Ovary (tissue), 9 donors: ENCODE measurements around the gene RETSAT. TPM values are rescaled to one million over a fixed set of nuclear protein-coding genes. Genes with fewer than 3 reads are reported as not detected.

Experiments
- DNase-seq, 5 donors: peaks; one replicate each; pipeline ENCODE4 v3.0.0-alpha.2; 2019 to 2020
- H3K27ac ChIP-seq, 2 donors: fragments of 200-600 bp; one replicate each; pipeline versions ENCODE4 v1.5.1 to v1.8.0; 2019 to 2022
- H3K27me3 ChIP-seq: fragments of 200-600 bp; one replicate; pipeline ENCODE4 v1.8.0; 2022
- H3K36me3 ChIP-seq: fragments of 200-600 bp; sonication (generic); one replicate; pipeline ENCODE4 v1.5.1; 2019
- H3K4me1 ChIP-seq: one replicate; pipeline ENCODE4 v1.8.1; 2013; ENCODE audit warnings: mild to moderate bottlenecking, moderate library complexity; ENCODE audit not compliant: insufficient read depth
- H3K4me3 ChIP-seq: fragments of 200-600 bp; sonication (generic); one replicate; pipeline ENCODE4 v1.5.1; 2017
- H3K9me3 ChIP-seq, 2 donors: fragments of 200-600 bp in 1 of 2; sonication (generic) in 1 of 2; one replicate each; pipeline versions ENCODE4 v1.5.1 to v1.8.1; 2013 to 2019; ENCODE audit warnings: mild to moderate bottlenecking in 1 of 2, moderate library complexity in 1 of 2
- EP300 ChIP-seq: sonication (generic); formaldehyde crosslinking; IDR thresholded peaks from one replicate; pipeline ENCODE4 v1.6.1; 2017; ENCODE audit warnings: antibody characterized with exemption
- POLR2A ChIP-seq: fragments of 450-650 bp; IDR thresholded peaks from one replicate; pipeline ENCODE4 v1.6.1; 2017; ENCODE audit warnings: antibody characterized with exemption, mild to moderate bottlenecking, moderate library complexity
- WGBS, 3 donors: extraction: QIAGEN DNeasy Blood & Tissue Kit in 1 of 3; methylation state at CpG; one replicate each; pipeline versions ENCODE4 v1.1.5 to v1.1.7; 2013 to 2017; 5-methylcytosine and 5-hydroxymethylcytosine counted together
- intact Hi-C, 4 donors: fragments of 100-400 bp; cut with DNase I; formaldehyde crosslinking; loops; one replicate each; pipeline versions ENCODE4 v1.11.0 to v1.15.1; 2022 to 2023
- polyA plus RNA-seq, 2 donors: library from polyadenylated mRNA; stranded (reverse); fragments of 200-250 nt in 1 of 2; fragments of 350-450 nt in 1 of 2; fragmentation: Illumina TruSeq in 1 of 2; extraction: RNeasy Lipid Tissue Mini Kit (QIAGEN cat#74804) in 1 of 2; gene quantifications; one replicate each; pipeline ENCODE4 v1.2.3, GENCODE V29; 2013 to 2014
- total RNA-seq, 7 donors: library from RNA; depleted of rRNA in 2 of 7; stranded (reverse); fragments of >200 nt in 2 of 7; fragmentation: NEBNext Ultra II Directional in 3 of 7; extraction: Animal tissue kit (Norgen Biotek cat#: 25700) in 3 of 7; gene quantifications; one replicate each; pipeline versions ENCODE4 v1.1.0 to v1.2.4, GENCODE V29; 2016 to 2023
- TF ChIP-seq, protein P1 (sequence below), 3 donors: fragments of 450-650 bp in 2 of 3; fragments of 200-600 bp in 1 of 3; IDR thresholded peaks; one replicate each; pipeline versions ENCODE4 v1.5.1 to v1.8.0; 2016 to 2022; ENCODE audit warnings: antibody characterized with exemption in 3 of 3, mild to moderate bottlenecking in 1 of 3
- donor health status: DM: no; HTN: no; CAD: no; lungs with moderate emphysema.
- donor health status: DM: no; HTN: no; CAD: no.
- donor health status: Bipolar disorder and iron deficiency.
- donor health status: DM: yes; HTN: yes; CAD: no.
- donor health status: DM: no; HTN: no; CAD: no.
- donor health status: DM: yes; HTN: yes; CAD: no.

The RETSAT gene
- total and polyA plus RNA-seq, 9 donors: 13.4 to 29.4 (median 24.8) TPM

DNA sequence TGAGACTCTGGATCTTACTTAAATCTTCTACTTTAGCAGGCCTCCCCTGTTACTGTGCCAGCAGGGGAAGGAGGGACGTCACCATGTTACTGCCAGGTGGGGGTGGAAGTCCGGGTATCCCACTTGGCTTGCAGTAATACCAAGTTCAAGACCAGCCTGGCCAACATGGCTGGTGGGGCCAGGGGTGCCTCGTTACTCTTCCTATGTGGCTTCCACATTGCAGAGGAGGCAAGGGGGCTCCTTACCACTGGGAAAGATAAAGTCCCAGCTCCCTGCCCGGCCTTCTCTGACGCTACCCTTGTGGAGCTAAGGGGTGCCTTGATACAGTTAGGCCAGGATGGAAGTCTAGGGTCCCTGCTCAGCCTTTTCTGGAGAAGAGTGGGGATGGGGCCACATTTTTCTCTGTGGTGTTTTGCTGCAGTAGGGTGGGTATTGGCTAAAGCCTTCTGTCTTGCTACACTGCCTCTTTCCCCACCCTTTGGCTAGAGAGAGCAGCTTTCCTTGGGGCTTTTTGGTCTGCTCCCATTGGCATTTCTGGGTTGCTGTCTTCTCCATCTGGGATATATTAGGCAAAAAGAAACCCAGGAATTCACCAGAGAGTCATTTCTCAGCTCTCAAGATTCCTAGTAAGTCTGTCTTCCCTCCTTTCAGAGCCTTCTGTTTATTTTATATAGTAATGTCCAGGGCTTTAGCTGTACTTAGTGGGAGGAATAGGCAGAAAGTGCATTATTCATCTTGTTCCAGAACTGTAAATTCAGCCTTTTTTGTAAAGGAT is 22.1 kb upstream of the RETSAT start:
- Histone ChIP-seq H3K36me3 (no peaks in the 10 kb centered on the region), H3K4me3 (no peak overlapping the region), H3K27ac (no peak overlapping the region), H3K4me1 (no peaks in the 10 kb centered on the region), H3K9me3 (no peaks in the 10 kb centered on the region), H3K27me3 (no peaks in the 10 kb centered on the region)
- intact Hi-C loops: no loop called here
- no peak for DNase-seq
- 90 to 96% (median 93%) methylated on average over 5 of the region's 5 CpGs for WGBS, 3 donors
- TF ChIP-seq, protein P1, sequence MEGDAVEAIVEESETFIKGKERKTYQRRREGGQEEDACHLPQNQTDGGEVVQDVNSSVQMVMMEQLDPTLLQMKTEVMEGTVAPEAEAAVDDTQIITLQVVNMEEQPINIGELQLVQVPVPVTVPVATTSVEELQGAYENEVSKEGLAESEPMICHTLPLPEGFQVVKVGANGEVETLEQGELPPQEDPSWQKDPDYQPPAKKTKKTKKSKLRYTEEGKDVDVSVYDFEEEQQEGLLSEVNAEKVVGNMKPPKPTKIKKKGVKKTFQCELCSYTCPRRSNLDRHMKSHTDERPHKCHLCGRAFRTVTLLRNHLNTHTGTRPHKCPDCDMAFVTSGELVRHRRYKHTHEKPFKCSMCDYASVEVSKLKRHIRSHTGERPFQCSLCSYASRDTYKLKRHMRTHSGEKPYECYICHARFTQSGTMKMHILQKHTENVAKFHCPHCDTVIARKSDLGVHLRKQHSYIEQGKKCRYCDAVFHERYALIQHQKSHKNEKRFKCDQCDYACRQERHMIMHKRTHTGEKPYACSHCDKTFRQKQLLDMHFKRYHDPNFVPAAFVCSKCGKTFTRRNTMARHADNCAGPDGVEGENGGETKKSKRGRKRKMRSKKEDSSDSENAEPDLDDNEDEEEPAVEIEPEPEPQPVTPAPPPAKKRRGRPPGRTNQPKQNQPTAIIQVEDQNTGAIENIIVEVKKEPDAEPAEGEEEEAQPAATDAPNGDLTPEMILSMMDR (IDR thresholded peaks at IDR 0.05): no peak
- no peak for TF ChIP-seq POLR2A
- no peak for TF ChIP-seq EP300

DNA sequence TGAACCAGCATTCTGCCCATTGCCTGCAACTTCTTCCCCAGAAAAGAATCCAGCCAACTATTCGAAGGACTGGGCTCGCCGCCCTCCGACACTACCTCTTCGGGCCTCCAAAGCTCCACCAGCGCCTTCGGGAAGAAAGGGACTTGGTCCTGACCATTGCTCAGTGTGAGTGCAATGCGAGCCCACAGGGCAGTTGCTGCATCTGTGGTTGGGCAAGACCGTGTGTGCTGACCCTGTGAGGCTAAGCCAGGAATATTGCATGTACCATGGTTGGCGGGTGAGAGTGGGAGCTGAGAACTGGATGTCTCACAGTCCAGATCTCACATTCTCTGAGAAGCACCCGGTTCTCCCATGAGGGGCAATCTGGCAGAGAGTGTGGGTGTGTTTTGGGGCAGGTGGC is 16.7 kb upstream of the RETSAT start:
- no peaks in the 10 kb centered on the region for H3K9me3 ChIP-seq
- H3K36me3 ChIP-seq: no peaks in the 10 kb centered on the region
- H3K4me1 ChIP-seq: no peaks in the 10 kb centered on the region
- 94 to 97% (median 95%) methylated on average over 11 of the region's 11 CpGs for WGBS, 3 donors
- H3K27me3 ChIP-seq: no peaks in the 10 kb centered on the region
- intact Hi-C loops: no loop called here
- TF ChIP-seq, protein P1 (IDR thresholded peaks at IDR 0.05): no peak
- TF ChIP-seq EP300 (no peak), POLR2A (no peak)
- H3K4me3 ChIP-seq: no peak overlapping the region
- no peak overlapping the region for H3K27ac ChIP-seq
- no peak for DNase-seq

DNA sequence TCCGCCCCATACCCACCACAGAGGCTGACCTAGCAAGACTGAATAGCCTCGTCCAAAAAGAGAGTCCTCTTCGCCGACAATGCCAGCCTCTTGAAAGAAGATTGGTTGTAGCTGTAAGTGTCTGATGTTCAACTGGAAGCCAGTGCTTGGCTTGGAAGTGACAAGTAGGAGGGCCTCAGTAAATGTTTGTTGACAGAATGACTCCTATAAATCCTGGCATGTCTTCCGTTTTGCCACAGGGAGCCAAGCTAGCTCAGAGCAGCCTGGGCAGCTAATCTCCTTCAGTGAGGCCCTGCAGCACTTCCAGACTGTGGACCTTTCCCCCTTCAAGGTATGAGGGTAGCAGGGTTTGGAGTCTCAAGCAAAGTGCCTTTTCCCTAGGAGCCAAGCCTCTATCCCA is 15.2 kb upstream of the RETSAT start:
- intact Hi-C loops: no loop called here
- 69 to 71% (median 70%) methylated on average over 5 of the region's 5 CpGs for WGBS, 3 donors
- no peaks in the 10 kb centered on the region for H3K36me3 ChIP-seq
- no peak for TF ChIP-seq EP300
- TF ChIP-seq, protein P1 (IDR thresholded peaks at IDR 0.05): no peak
- no peak for TF ChIP-seq POLR2A
- no peak overlapping the region for H3K27ac ChIP-seq
- H3K4me1 ChIP-seq: no peaks in the 10 kb centered on the region
- no peaks in the 10 kb centered on the region for H3K27me3 ChIP-seq
- DNase-seq: no peak
- no peak overlapping the region for H3K4me3 ChIP-seq
- H3K9me3 ChIP-seq: no peaks in the 10 kb centered on the region

DNA sequence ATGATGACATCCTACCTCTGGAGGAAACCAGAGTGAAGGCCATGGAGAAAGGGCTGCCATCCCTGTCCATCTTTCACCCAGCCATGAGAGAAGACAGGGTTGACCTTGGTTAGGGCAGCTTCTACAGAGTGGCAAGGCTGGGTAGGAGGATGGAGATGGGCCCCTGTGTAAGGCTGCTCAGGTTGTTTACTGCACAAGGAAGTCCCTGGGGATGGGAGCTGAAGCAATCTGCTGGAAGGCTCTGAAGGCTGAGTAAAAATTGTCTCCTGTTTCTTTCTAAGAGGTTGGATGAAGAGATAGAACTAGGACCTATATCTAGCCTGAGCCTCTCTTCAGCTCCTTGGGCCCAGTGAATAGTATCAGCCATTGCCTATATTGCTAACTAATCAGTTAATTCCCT is 14.6 kb upstream of the RETSAT start:
- Histone ChIP-seq H3K36me3 (no peaks in the 10 kb centered on the region), H3K27ac (no peak overlapping the region), H3K4me3 (no peak overlapping the region), H3K4me1 (no peaks in the 10 kb centered on the region), H3K9me3 (no peaks in the 10 kb centered on the region), H3K27me3 (no peaks in the 10 kb centered on the region)
- no peak for TF ChIP-seq POLR2A
- TF ChIP-seq, protein P1 (IDR thresholded peaks at IDR 0.05): no peak
- TF ChIP-seq EP300: no peak
- intact Hi-C loops: no loop called here
- DNase-seq: no peak
